ENCODE results near the gene PON2.

PON2 gene

DNA sequence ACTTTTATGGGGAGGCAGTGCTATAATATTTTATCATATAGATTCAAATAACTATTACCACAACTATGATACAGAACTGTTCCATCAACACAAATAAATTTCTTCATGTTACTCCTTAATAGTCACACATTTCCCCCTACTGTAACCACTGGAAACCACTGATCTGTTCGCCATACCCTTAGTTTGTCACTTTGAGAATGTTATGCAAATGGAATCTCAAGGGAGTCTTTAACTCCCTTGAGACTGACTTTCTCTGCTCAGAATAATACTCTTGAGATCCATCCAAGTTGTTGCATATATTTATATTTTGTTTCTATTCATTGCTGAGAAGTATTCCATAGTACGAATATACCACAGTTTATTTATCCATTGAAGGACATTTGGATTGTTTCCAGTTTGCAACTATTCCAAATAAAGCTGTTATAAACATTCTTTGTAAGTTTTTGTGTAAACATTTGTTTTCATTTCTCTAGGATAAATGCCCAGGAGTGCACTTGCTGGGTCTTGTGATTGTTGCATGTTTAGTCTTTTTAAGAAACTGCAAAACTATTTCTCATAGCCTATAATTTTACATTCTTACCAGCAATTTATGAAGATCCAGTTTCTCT is 19.7 kb upstream of the PON2 start:
- no peaks in the 10 kb centered on the region for H3K9me2 ChIP-seq (replicated peaks; ENCODE audit: insufficient read depth, low read length)
- H2AFZ ChIP-seq (ENCODE audit: low read depth, low read length, severe bottlenecking), result no peak overlapping the region
- H3K9me3 ChIP-seq (ENCODE audit: insufficient read depth, low read length), result no peaks in the 10 kb centered on the region

DNA sequence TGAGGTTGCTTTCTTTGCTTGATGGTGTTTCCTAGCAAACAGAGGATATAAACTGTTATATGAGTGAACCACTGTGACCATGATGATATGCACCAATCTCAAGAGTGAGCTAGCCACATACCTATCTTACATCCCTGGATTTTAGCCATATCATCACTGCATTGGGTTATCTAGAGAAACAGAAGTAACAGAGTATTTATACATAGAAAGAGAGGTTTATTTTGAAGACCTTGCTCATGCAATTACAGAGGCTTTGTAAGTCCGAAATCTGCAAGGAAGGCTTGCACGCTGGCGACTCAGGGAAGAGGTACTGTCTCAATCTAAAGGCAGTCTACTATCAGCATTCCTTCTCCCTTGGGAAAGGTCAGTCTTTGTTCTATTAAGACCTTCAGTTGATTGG is 11.8 kb upstream of the PON2 start:
- TF ChIP-seq EZH2phosphoT487 (conservative IDR thresholded peaks at IDR 0.05; ENCODE audit: low read length), result no peak
- TF ChIP-seq, protein P1, sequence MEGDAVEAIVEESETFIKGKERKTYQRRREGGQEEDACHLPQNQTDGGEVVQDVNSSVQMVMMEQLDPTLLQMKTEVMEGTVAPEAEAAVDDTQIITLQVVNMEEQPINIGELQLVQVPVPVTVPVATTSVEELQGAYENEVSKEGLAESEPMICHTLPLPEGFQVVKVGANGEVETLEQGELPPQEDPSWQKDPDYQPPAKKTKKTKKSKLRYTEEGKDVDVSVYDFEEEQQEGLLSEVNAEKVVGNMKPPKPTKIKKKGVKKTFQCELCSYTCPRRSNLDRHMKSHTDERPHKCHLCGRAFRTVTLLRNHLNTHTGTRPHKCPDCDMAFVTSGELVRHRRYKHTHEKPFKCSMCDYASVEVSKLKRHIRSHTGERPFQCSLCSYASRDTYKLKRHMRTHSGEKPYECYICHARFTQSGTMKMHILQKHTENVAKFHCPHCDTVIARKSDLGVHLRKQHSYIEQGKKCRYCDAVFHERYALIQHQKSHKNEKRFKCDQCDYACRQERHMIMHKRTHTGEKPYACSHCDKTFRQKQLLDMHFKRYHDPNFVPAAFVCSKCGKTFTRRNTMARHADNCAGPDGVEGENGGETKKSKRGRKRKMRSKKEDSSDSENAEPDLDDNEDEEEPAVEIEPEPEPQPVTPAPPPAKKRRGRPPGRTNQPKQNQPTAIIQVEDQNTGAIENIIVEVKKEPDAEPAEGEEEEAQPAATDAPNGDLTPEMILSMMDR (IDR thresholded peaks at IDR 0.05; ENCODE audit: insufficient read depth, low read length, poor library complexity, severe bottlenecking), result no peak

More for the DNA sequence above, 19.7 kb upstream of the PON2 start:
- Histone ChIP-seq H3F3A (ENCODE audit: insufficient read depth) (no peaks in the 10 kb centered on the region), H3K9ac (ENCODE audit: low read length) (no peak overlapping the region), H3K27me3 (ENCODE audit: low read length) (no peaks in the 10 kb centered on the region), H3K36me3 (ENCODE audit: low read length) (no peaks in the 10 kb centered on the region), H3K27ac (ENCODE audit: low read depth, low read length) (no peak overlapping the region), H3K4me2 (ENCODE audit: low read depth, low read length, poor library complexity, severe bottlenecking) (no peak overlapping the region), H4K20me1 (ENCODE audit: low read depth, low read length) (no peaks in the 10 kb centered on the region), H3K79me2 (ENCODE audit: insufficient read depth, low read length) (no peaks in the 10 kb centered on the region), H3K4me3 (ENCODE audit: insufficient read depth, low read length, poor library complexity, severe bottlenecking) (no peak overlapping the region)
- no peak for TF ChIP-seq EZH2phosphoT487 (conservative IDR thresholded peaks at IDR 0.05; ENCODE audit: low read length)
- TF ChIP-seq, protein P1 (IDR thresholded peaks at IDR 0.05; ENCODE audit: insufficient read depth, low read length, poor library complexity, severe bottlenecking), result no peak

DNA sequence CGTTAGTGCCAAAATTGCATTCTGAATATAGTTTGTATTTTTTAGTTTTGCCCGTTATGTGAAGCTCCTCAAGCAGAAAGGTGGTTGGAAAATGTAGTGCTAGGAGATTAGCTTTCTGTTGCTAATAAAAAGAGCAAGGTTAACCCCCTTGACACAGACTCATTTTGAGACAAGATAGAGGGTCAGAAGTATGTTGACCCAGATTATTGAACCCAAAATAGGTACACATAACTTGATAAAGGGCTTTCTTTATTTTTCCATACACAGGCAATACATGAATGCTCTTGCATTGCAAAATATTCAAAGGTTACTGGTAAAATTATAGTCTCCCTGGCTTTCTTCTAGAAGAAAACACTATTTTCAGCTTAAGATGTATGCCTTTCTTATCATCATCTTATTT is 10.0 kb upstream of the PON2 start:
- H2AFZ ChIP-seq (ENCODE audit: low read depth, low read length, severe bottlenecking), result no peak overlapping the region
- TF ChIP-seq, protein P1 (IDR thresholded peaks at IDR 0.05; ENCODE audit: insufficient read depth, low read length, poor library complexity, severe bottlenecking), result no peak
- TF ChIP-seq EZH2phosphoT487 (conservative IDR thresholded peaks at IDR 0.05; ENCODE audit: low read length), result no peak
- no peaks in the 10 kb centered on the region for H3F3A ChIP-seq (ENCODE audit: insufficient read depth)
- no peaks in the 10 kb centered on the region for H4K20me1 ChIP-seq (ENCODE audit: low read depth, low read length)
- no peak overlapping the region for H3K4me3 ChIP-seq (ENCODE audit: insufficient read depth, low read length, poor library complexity, severe bottlenecking)
- H3K79me2 ChIP-seq (ENCODE audit: insufficient read depth, low read length), result no peaks in the 10 kb centered on the region
- H3K27me3 ChIP-seq (ENCODE audit: low read length), result no peaks in the 10 kb centered on the region
- H3K9ac ChIP-seq (ENCODE audit: low read length), result no peak overlapping the region
- H3K9me3 ChIP-seq (ENCODE audit: insufficient read depth, low read length), result no peaks in the 10 kb centered on the region
- H3K4me2 ChIP-seq (ENCODE audit: low read depth, low read length, poor library complexity, severe bottlenecking), result no peak overlapping the region
- H3K27ac ChIP-seq (ENCODE audit: low read depth, low read length), result no peak overlapping the region
- no peaks in the 10 kb centered on the region for H3K9me2 ChIP-seq (replicated peaks; ENCODE audit: insufficient read depth, low read length)
- no peaks in the 10 kb centered on the region for H3K36me3 ChIP-seq (ENCODE audit: low read length)

More for the DNA sequence above, 11.8 kb upstream of the PON2 start:
- H3K4me3 ChIP-seq (ENCODE audit: insufficient read depth, low read length, poor library complexity, severe bottlenecking), result no peak overlapping the region
- H2AFZ ChIP-seq (ENCODE audit: low read depth, low read length, severe bottlenecking), result no peak overlapping the region
- H3K4me2 ChIP-seq (ENCODE audit: low read depth, low read length, poor library complexity, severe bottlenecking), result no peak overlapping the region
- no peak overlapping the region for H3K27ac ChIP-seq (ENCODE audit: low read depth, low read length)
- no peaks in the 10 kb centered on the region for H3F3A ChIP-seq (ENCODE audit: insufficient read depth)
- H3K9me3 ChIP-seq (ENCODE audit: insufficient read depth, low read length), result no peaks in the 10 kb centered on the region
- no peaks in the 10 kb centered on the region for H3K27me3 ChIP-seq (ENCODE audit: low read length)
- no peaks in the 10 kb centered on the region for H4K20me1 ChIP-seq (ENCODE audit: low read depth, low read length)
- H3K9me2 ChIP-seq (replicated peaks; ENCODE audit: insufficient read depth, low read length), result no peaks in the 10 kb centered on the region
- H3K36me3 ChIP-seq (ENCODE audit: low read length), result no peaks in the 10 kb centered on the region
- H3K9ac ChIP-seq (ENCODE audit: low read length), result no peak overlapping the region
- H3K79me2 ChIP-seq (ENCODE audit: insufficient read depth, low read length), result no peaks in the 10 kb centered on the region
